ENCODE data around the gene NOVA2. TPM values are rescaled to one million over a fixed set of nuclear protein-coding genes. Genes with fewer than 3 reads are reported as not detected.

NOVA2 gene
- polyA plus RNA-seq, 1 donor from 2014 or later, result 9.3 TPM

DNA sequence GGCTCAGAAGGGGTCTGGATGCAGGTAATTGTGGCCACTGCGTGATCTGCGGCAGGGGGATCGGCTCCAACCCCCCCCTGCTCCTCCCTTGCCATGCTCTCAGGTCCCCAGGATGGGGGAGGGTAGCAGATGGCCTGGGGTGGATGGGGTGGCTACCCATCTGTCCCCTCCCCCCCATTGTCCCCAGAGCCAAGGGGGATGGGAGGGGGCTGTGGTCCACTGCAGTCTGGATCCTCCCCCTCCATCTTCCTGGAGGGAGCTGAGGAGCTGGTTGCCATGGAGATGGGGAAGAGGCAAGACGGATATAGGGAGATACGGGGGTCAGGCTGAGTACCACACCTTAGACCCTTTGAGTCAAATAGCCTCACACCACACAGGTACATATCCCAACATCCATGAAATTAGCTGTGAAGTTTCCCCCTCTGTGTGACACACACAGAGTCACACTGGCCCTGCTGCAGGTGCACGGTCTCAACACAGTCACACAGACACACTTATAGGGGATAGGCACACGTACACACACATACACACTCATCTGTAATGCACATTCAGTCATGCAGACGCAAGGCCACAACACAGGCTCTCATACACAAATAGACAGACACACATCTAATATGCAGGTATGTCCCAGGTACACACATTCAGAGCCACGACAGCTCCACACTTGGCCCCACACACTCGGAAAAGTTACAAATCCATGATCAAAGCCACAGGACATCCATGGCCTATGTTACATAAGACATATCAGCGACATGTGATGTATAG, 1.8 kb upstream of the NOVA2 start:
- no peaks in the 10 kb centered on the region for H3K27me3 ChIP-seq (ENCODE audit: insufficient read depth, low read depth, low read length)
- peaks cover 6% of the 10 kb centered on the region for H4K20me1 ChIP-seq (ENCODE audit: insufficient read depth)
- H3K27ac ChIP-seq (ENCODE audit: low read length), result peak overlapping the region; percentile 98
- H3K79me2 ChIP-seq (replicated peaks; ENCODE audit: insufficient read depth, low read length), result peaks cover 41% of the 10 kb centered on the region
- H3K4me3 ChIP-seq (ENCODE audit: low read length), result peak overlapping the region; percentile 70
- H2AFZ ChIP-seq (ENCODE audit: low read depth, low read length), result peak overlapping the region; percentile 31
- H3K9ac ChIP-seq (ENCODE audit: low read length), result peak overlapping the region; percentile 97
- TF ChIP-seq CTCF (IDR thresholded peaks at IDR 0.05; ENCODE audit: poor library complexity, severe bottlenecking) (peak; percentile 17), SMC3 (conservative IDR thresholded peaks at IDR 0.05; ENCODE audit: poor library complexity) (no peak)
- H3F3A ChIP-seq (ENCODE audit: insufficient read depth, low read length, poor library complexity, severe bottlenecking), result no peaks in the 10 kb centered on the region
- no peaks in the 10 kb centered on the region for H3K9me3 ChIP-seq (ENCODE audit: low read length)
- H3K4me2 ChIP-seq (ENCODE audit: low read length), result peak overlapping the region; percentile 96
- H3K36me3 ChIP-seq (ENCODE audit: insufficient read depth, low read length), result no peaks in the 10 kb centered on the region
- H3K9me2 ChIP-seq (ENCODE audit: insufficient read depth, low read length), result no peaks in the 10 kb centered on the region

DNA sequence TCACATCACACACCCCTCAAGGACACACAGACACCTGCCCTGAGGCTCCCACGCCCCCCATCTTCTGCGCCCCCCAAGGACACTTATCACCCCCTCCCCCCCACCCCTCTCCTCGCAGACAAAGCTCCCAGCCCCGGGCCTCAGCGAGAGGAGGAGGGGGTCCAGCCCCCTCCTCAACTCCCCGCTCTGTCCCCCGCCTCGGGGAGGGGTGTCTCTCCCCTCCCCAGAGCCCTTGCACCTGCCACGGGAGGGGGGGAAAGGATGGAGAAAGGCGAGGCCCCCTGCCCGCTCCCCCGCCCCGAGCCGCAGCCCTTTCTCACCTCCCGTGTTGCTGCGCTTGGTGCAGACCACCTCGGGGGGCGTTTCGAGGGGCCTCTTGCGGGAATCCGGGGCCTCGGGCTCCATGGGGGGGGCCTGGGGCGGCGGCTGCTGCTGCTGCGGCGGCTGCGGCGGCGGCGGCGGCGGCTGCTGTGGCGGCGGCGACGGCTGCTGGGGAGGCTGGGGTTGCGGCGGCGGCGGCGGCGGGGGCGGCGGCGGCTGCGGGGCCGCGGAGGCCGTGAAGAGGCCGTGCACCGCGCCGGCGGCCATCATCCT, 621 bp downstream of the NOVA2 start:
- Histone ChIP-seq H3K4me3 (ENCODE audit: low read length) (peak overlapping the region; percentile 71), H3K4me2 (ENCODE audit: low read length) (peak overlapping the region; percentile 52), H3K27me3 (ENCODE audit: insufficient read depth, low read depth, low read length) (no peaks in the 10 kb centered on the region), H3F3A (ENCODE audit: insufficient read depth, low read length, poor library complexity, severe bottlenecking) (no peaks in the 10 kb centered on the region), H3K79me2 (replicated peaks; ENCODE audit: insufficient read depth, low read length) (peaks cover 66% of the 10 kb centered on the region), H2AFZ (ENCODE audit: low read depth, low read length) (no peak overlapping the region), H4K20me1 (ENCODE audit: insufficient read depth) (peaks cover 6% of the 10 kb centered on the region), H3K9ac (ENCODE audit: low read length) (peak overlapping the region; percentile 98), H3K36me3 (ENCODE audit: insufficient read depth, low read length) (no peaks in the 10 kb centered on the region), H3K27ac (ENCODE audit: low read length) (peak overlapping the region; percentile 92), H3K9me3 (ENCODE audit: low read length) (no peaks in the 10 kb centered on the region), H3K9me2 (ENCODE audit: insufficient read depth, low read length) (no peaks in the 10 kb centered on the region)
- TF ChIP-seq EP300 (conservative IDR thresholded peaks at IDR 0.05; ENCODE audit: poor library complexity, severe bottlenecking) (no peak), MXI1 (conservative IDR thresholded peaks at IDR 0.05; ENCODE audit: poor library complexity, severe bottlenecking) (no peak), EZH2 (IDR thresholded peaks at IDR 0.05; ENCODE audit: borderline replicate concordance, insufficient read depth, low read length, poor library complexity, severe bottlenecking) (no peak), CTCF (IDR thresholded peaks at IDR 0.05; ENCODE audit: poor library complexity, severe bottlenecking) (no peak), POLR2AphosphoS5 (IDR thresholded peaks at IDR 0.05) (no peak)

Measured in neural cell (in vitro differentiated cells).